Smooth muscle cell (in vitro differentiated cells): ENCODE measurements around the gene TAF5. TPM values are rescaled to one million over a fixed set of nuclear protein-coding genes. Genes with fewer than 3 reads are reported as not detected.

Experiments
- DNase-seq: peaks from one replicate; lab custom pipeline; 2025; ENCODE audit not compliant: unreplicated experiment; lab: John Stamatoyannopoulos, UW
- H2AFZ ChIP-seq: fragments of 200-600 bp; sonication (generic); 2 replicates; pipeline ENCODE4 v1.6.0; 2016; ENCODE audit warnings: antibody characterized with exemption, low read depth, mild to moderate bottlenecking
- H3F3A ChIP-seq: fragments of 200-600 bp; sonication (generic); 2 replicates; pipeline ENCODE4 v1.6.0; 2017; ENCODE audit warnings: antibody characterized with exemption, low read depth
- H3K27ac ChIP-seq: fragments of 200-600 bp; sonication (generic); 2 replicates; pipeline ENCODE4 v1.5.1; 2016; ENCODE audit warnings: low read depth, mild to moderate bottlenecking
- H3K27me3 ChIP-seq: fragments of 200-600 bp; sonication (generic); 2 replicates; pipeline ENCODE4 v1.6.1; 2016; ENCODE audit warnings: low read depth, mild to moderate bottlenecking
- H3K36me3 ChIP-seq: fragments of 200-600 bp; sonication (generic); 2 replicates; pipeline ENCODE4 v1.5.1; 2016; ENCODE audit warnings: low read depth
- H3K4me1 ChIP-seq: fragments of 200-600 bp; sonication (generic); 2 replicates; pipeline ENCODE4 v1.5.1; 2016; ENCODE audit warnings: low read depth
- H3K4me2 ChIP-seq: fragments of 200-600 bp; sonication (generic); 2 replicates; pipeline ENCODE4 v1.6.0; 2016; ENCODE audit warnings: mild to moderate bottlenecking
- H3K4me3 ChIP-seq: fragments of 200-600 bp; sonication (generic); 2 replicates; pipeline ENCODE4 v1.5.1; 2016; ENCODE audit warnings: mild to moderate bottlenecking
- H3K79me2 ChIP-seq: fragments of 200-600 bp; sonication (generic); 2 replicates; pipeline ENCODE4 v1.6.0; 2016; ENCODE audit warnings: low read depth, mild to moderate bottlenecking
- H3K9ac ChIP-seq: fragments of 200-600 bp; sonication (generic); 2 replicates; pipeline ENCODE4 v1.6.0; 2016; ENCODE audit warnings: low read depth
- H3K9me3 ChIP-seq: fragments of 200-600 bp; sonication (generic); replicated peaks from 2 replicates; pipeline ENCODE4 v1.5.1; 2016; ENCODE audit warnings: low read depth
- H4K20me1 ChIP-seq: fragments of 200-600 bp; sonication (generic); 2 replicates; pipeline ENCODE4 v1.6.0; 2016; ENCODE audit warnings: low read depth
- CTCF ChIP-seq: fragments of 200-600 bp; sonication (generic); IDR thresholded peaks from 2 replicates; pipeline ENCODE4 v1.5.1; 2017; ENCODE audit warnings: borderline replicate concordance, mild to moderate bottlenecking, antibody characterized with exemption; ENCODE audit not compliant: insufficient read depth, poor library complexity, severe bottlenecking
- WGBS: methylation state at CpG from one replicate; pipeline ENCODE4 v1.1.7; 2016; ENCODE audit warnings: low lambda C conversion rate; 5-methylcytosine and 5-hydroxymethylcytosine counted together
- polyA plus RNA-seq: library from polyadenylated mRNA; unstranded; fragments of >200 nt; fragmentation: Nextera tagmentation; extraction: Ambion mirVana; gene quantifications from 2 replicates; pipeline ENCODE4 v1.2.1, GENCODE V29; 2016
- total RNA-seq: library from RNA; depleted of rRNA; stranded (reverse); fragments of >200 nt; gene quantifications from 2 replicates; pipeline ENCODE4 v1.2.3, GENCODE V29; 2014

The TAF5 gene
- total and polyA plus RNA-seq, 2 experiments from 2014 or later = 3.5 to 4.5 TPM

GRCh38 chr10:103423748-103424147 lies 56.0 kb downstream of the TAF5 start:
- Histone ChIP-seq H3K79me2 (no peaks in the 10 kb centered on the region), H3K27ac (no peak overlapping the region), H2AFZ (no peak overlapping the region), H4K20me1 (no peaks in the 10 kb centered on the region), H3K36me3 (peaks cover 21% of the 10 kb centered on the region), H3K27me3 (no peaks in the 10 kb centered on the region), H3K9ac (no peak overlapping the region), H3K4me2 (no peak overlapping the region), H3K4me3 (no peak overlapping the region), H3K4me1 (no peaks in the 10 kb centered on the region), H3K9me3 (no peaks in the 10 kb centered on the region), H3F3A (no peaks in the 10 kb centered on the region)
- no peak for DNase-seq
- 91% methylated on average over 5 of the region's 5 CpGs for WGBS
- no peak for TF ChIP-seq CTCF

- Histone ChIP-seq H3K27ac (no peak overlapping the region), H3K4me3 (no peak overlapping the region), H4K20me1 (no peaks in the 10 kb centered on the region), H2AFZ (no peak overlapping the region), H3K36me3 (peaks cover 24% of the 10 kb centered on the region), H3K9ac (no peak overlapping the region), H3K4me2 (no peak overlapping the region), H3K79me2 (no peaks in the 10 kb centered on the region), H3K9me3 (no peaks in the 10 kb centered on the region), H3F3A (no peaks in the 10 kb centered on the region), H3K4me1 (no peaks in the 10 kb centered on the region), H3K27me3 (no peaks in the 10 kb centered on the region)
- TF ChIP-seq CTCF = no peak
- no peak for DNase-seq
- 89% methylated on average over 9 of the region's 9 CpGs for whole genome bisulfite sequencing
Observed at GRCh38 chr10:103427866-103428265, 60.1 kb downstream of the TAF5 start.

GRCh38 chr10:103428989-103429643 lies 61.3 kb downstream of the TAF5 start:
- peaks cover 22% of the 10 kb centered on the region for H3K36me3 ChIP-seq
- no peak for DNase-seq
- no peak overlapping the region for H3K4me2 ChIP-seq
- no peak overlapping the region for H3K9ac ChIP-seq
- H2AFZ ChIP-seq = no peak overlapping the region
- no peaks in the 10 kb centered on the region for H3K9me3 ChIP-seq
- no peak overlapping the region for H3K4me3 ChIP-seq
- no peaks in the 10 kb centered on the region for H3F3A ChIP-seq
- no peak overlapping the region for H3K27ac ChIP-seq
- H4K20me1 ChIP-seq = no peaks in the 10 kb centered on the region
- H3K79me2 ChIP-seq = no peaks in the 10 kb centered on the region
- TF ChIP-seq CTCF = no peak
- no peaks in the 10 kb centered on the region for H3K27me3 ChIP-seq
- H3K4me1 ChIP-seq = no peaks in the 10 kb centered on the region
- WGBS = 92% methylated on average over 5 of the region's 5 CpGs

GRCh38 chr10:103429647-103430046 lies 61.9 kb downstream of the TAF5 start:
- Histone ChIP-seq H3F3A (no peaks in the 10 kb centered on the region), H3K4me2 (no peak overlapping the region), H3K27ac (no peak overlapping the region), H3K36me3 (peaks cover 26% of the 10 kb centered on the region), H3K79me2 (no peaks in the 10 kb centered on the region), H3K4me1 (no peaks in the 10 kb centered on the region), H3K4me3 (no peak overlapping the region), H3K27me3 (no peaks in the 10 kb centered on the region), H3K9me3 (no peaks in the 10 kb centered on the region), H2AFZ (no peak overlapping the region), H4K20me1 (no peaks in the 10 kb centered on the region), H3K9ac (no peak overlapping the region)
- WGBS = 96% methylated on average over 5 of the region's 5 CpGs
- DNase-seq = no peak
- no peak for TF ChIP-seq CTCF
